Transverse colon (tissue), 4 donors: ENCODE results near the gene MGAT3.

ENCODE experiments used
- POLR2A ChIP-seq: fragments of 450-650 bp; IDR thresholded peaks from one replicate; pipeline ENCODE4 v1.6.1; 2016; ENCODE audit warnings: antibody characterized with exemption, mild to moderate bottlenecking, moderate library complexity
- POLR2AphosphoS5 ChIP-seq, 3 donors: sonication (generic); formaldehyde crosslinking; IDR thresholded peaks; one replicate each; pipeline ENCODE4 v1.6.1; 2016; ENCODE audit warnings: antibody characterized with exemption in 3 of 3
- TF ChIP-seq, protein P1 (sequence below), 5 experiments: fragments of 200-600 bp in 3 of 5; fragments of 450-650 bp in 2 of 5; sonication (generic) in 3 of 5; IDR thresholded peaks; 1 replicate in 2 of 5; 2 replicates in 3 of 5; pipeline ENCODE4 v1.5.1; 2016 to 2017; ENCODE audit warnings: antibody characterized with exemption in 5 of 5, inconsistent platforms in 3 of 5, mild to moderate bottlenecking in 2 of 5, moderate library complexity in 1 of 5

DNA sequence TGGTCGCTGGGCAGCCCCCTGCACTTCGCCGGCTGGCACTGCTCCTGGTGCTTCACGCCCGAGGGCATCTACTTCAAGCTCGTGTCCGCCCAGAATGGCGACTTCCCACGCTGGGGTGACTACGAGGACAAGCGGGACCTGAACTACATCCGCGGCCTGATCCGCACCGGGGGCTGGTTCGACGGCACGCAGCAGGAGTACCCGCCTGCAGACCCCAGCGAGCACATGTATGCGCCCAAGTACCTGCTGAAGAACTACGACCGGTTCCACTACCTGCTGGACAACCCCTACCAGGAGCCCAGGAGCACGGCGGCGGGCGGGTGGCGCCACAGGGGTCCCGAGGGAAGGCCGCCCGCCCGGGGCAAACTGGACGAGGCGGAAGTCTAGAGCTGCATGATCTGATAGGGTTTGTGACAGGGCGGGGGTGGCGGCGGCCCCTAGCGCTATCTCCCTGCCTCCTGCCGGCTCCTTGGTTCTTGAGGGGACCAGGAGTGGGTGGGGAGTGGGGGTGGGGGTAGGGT lies 31.8 kb downstream of the MGAT3 start:
- TF ChIP-seq POLR2A (no peak), POLR2AphosphoS5 (IDR thresholded peaks at IDR 0.05) (no peak)
- TF ChIP-seq, protein P1, sequence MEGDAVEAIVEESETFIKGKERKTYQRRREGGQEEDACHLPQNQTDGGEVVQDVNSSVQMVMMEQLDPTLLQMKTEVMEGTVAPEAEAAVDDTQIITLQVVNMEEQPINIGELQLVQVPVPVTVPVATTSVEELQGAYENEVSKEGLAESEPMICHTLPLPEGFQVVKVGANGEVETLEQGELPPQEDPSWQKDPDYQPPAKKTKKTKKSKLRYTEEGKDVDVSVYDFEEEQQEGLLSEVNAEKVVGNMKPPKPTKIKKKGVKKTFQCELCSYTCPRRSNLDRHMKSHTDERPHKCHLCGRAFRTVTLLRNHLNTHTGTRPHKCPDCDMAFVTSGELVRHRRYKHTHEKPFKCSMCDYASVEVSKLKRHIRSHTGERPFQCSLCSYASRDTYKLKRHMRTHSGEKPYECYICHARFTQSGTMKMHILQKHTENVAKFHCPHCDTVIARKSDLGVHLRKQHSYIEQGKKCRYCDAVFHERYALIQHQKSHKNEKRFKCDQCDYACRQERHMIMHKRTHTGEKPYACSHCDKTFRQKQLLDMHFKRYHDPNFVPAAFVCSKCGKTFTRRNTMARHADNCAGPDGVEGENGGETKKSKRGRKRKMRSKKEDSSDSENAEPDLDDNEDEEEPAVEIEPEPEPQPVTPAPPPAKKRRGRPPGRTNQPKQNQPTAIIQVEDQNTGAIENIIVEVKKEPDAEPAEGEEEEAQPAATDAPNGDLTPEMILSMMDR (IDR thresholded peaks at IDR 0.05) = no peak
